Hepatocyte (in vitro differentiated cells): Measurements from ENCODE around the gene PACSIN3.

ENCODE experiments used
- EZH2 ChIP-seq: fragments of 200-600 bp; sonication (generic); IDR thresholded peaks from 2 replicates; pipeline ENCODE4 v1.6.1; 2016; ENCODE audit warnings: antibody characterized with exemption, mild to moderate bottlenecking, borderline replicate concordance
- EZH2phosphoT487 ChIP-seq: fragments of 200-600 bp; sonication (generic); IDR thresholded peaks from one replicate; pipeline ENCODE4 v1.6.1; 2018; ENCODE audit warnings: antibody characterized with exemption, mild to moderate bottlenecking, low read depth, moderate library complexity; ENCODE audit not compliant: unreplicated experiment, severe bottlenecking
- TF ChIP-seq, protein P1 (sequence below): fragments of 200-600 bp; sonication (generic); IDR thresholded peaks from 2 replicates; pipeline ENCODE4 v1.5.1; 2016; ENCODE audit warnings: antibody characterized with exemption, mild to moderate bottlenecking; ENCODE audit not compliant: poor library complexity

- TF ChIP-seq, protein P1, sequence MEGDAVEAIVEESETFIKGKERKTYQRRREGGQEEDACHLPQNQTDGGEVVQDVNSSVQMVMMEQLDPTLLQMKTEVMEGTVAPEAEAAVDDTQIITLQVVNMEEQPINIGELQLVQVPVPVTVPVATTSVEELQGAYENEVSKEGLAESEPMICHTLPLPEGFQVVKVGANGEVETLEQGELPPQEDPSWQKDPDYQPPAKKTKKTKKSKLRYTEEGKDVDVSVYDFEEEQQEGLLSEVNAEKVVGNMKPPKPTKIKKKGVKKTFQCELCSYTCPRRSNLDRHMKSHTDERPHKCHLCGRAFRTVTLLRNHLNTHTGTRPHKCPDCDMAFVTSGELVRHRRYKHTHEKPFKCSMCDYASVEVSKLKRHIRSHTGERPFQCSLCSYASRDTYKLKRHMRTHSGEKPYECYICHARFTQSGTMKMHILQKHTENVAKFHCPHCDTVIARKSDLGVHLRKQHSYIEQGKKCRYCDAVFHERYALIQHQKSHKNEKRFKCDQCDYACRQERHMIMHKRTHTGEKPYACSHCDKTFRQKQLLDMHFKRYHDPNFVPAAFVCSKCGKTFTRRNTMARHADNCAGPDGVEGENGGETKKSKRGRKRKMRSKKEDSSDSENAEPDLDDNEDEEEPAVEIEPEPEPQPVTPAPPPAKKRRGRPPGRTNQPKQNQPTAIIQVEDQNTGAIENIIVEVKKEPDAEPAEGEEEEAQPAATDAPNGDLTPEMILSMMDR = no peak
- TF ChIP-seq EZH2phosphoT487 (no peak), EZH2 (no peak)
These were observed 48.9 kb upstream of the PACSIN3 start for GRCh38 chr11:47235163-47235562.
